TTC549 (cell line): ENCODE data around the gene ZNF500.
"Not testable (repeated sequence)": the region's sequence is repeated elsewhere in the genome, so short reads cannot be mapped to it uniquely, and the experiment has no call there.

Source experiments
- FAIRE-seq: peaks from 2 replicates; lab custom pipeline; 2012; peaks lifted over from hg19 to GRCh38; lab: Jason Lieb, UNC

The ZNF500 gene

DNA sequence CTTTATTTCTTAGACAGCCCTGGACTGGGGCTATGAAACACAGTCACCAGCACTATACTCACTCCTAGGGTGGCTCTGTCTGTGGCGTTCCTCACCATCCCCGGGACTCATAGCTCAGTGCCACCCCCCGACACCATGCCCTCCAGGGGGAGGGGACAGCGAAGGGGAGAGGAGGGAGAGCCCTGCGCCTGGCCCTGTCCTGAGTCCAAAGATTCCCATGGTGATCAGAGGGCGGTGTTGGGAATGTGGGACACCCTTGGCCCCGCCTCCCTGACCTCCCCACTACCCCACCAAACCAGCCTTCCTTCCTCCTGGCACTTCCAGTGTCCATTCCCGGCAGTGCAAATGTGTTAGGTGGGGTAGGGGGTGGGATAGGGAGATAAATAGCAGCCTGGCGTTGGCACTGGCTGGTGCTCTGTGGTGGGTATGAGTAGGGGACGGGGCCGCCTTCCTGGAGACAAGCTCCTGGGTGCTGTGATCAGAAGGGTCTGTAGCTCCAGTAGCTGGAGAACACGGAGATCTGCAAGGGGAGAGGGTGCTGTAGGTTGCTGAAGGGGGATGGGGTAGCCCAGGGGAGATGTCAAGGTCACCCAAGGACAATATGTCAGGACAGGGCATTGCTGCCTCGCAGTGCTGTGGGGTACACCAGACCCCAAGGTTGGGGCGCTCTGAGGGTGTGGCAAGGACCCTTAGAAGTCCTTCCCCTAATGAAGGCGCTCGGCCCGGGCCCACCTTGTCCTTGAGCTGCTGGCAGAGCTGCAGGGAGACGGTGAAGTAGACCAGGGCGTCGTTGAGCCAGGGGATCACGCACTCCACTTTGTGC lies 30.2 kb upstream of the ZNF500 start:
- no peak for FAIRE-seq

- no peak for FAIRE-seq
Measured at GRCh38 chr16:4795828-4796572, 29.0 kb upstream of the ZNF500 start.

- FAIRE-seq, result no peak
Measured at GRCh38 chr16:4795181-4795827, 28.3 kb upstream of the ZNF500 start, which contains the start of gene SMIM22. Gene SMIM22 (plus strand): TSS chr16:4795369. CDS start chr16:4795735, 366 bp downstream.

GRCh38 chr16:4792951-4793513 lies 26.1 kb upstream of the ZNF500 start:
- no peak for FAIRE-seq

DNA sequence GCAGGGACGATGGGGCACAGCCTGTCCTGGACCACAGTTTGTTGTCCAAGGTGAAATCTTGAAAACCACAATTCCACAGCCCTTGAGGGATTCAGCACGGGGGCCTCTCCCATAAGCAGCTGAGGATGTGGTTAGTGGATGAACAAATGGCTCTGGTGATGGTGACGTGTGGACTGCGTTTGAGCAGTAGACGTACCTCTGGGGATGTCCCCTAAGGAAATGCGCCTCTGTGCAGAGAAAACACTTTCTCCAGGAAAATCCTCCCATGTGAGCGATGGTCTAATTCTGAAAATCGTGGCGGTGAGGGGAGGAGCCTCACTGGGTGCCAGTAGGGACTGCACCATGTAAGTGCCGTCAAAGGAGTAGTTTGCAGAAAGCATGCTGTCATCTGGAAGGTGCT lies 23.9 kb upstream of the ZNF500 start:
- no peak for FAIRE-seq

DNA sequence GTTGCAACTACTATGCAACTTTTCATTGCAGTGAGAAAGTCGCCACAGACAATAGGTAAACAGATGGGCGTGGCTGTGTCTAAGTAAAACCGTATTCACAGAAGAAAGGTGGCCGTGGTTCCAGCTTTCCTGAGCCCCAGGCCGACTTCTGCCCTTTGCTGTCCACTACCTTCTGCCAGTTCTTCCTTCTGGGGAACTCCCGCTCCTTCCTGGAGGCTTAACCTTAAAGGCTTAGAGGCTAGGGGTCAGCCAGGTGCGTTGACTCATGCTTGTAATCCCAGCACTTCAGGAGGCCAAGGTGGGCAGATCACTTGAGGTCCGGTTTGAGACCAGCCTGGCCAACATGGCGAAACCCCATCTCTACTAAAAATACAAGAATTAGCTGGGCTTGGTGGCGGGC lies 23.3 kb upstream of the ZNF500 start:
- FAIRE-seq, result no peak

- FAIRE-seq, result no peak
Measured at GRCh38 chr16:4788910-4789309, 21.9 kb upstream of the ZNF500 start.

DNA sequence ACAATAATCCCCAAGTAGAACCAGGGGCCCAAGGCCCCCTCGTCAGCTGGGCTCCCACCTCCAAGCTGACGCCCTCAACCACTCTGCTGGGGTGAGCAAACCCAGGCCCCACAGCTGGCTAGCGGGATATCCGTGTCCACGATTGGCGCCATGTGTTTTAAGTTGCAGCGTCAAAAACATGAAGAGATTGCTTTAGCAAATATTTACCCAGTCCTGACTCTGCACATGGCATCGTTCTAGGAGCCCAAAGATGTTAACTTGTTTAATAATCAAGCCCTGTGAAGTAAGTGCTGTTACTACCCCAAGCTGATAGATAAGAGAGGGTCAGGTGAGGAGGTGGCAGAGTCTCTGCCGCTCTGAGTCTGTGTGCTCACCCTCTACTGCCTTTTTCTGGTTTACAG lies 21.5 kb upstream of the ZNF500 start:
- no peak for FAIRE-seq

DNA sequence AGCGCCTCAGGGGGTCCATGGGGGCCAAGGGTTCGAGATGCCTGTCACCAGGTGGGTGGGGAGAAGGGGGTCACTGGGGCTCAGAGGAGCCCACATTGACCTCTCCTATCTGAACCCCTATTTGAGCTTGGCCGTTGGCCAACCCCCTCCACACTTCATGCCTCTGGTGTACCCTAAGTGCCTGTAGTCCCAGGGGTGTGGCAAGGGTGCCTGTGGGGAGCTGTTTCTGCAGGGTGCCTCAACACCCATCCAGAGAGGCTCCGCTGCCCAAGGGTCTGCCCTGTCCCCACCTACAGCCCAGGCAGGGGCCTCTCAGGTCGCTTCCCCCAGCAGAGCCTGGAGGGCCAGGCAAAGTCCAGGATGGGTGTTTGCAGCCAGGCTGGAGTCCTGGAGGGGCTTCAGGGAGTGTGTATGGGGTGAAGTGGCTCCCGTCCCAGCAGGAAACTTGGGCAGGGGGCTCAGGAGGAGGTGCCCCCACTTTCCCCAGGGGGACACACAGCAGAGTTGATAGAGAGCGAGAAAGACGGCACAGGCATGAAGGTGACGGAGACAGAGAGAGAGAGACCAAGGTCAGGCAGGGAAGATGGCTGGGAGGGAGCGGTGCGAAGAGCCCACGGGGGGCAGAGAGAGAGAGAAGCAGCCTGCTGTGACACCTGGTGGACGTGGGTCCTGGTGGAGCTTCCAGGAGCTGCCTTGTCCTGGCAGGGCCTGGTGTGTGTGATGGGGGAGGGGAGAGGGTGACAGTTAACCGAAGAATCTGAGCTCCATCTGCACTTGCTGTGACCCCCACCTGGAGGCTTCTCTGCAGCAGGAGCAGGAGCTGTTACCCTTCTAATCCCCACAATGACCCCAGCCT lies 20.9 kb upstream of the ZNF500 start, which contains the start of gene SEPTIN12:
Gene SEPTIN12, minus strand, starts transcription at position 719 of the 856 bp plus-strand sequence. Its CDS starts 700 bp downstream, at position 19.
- no peak for FAIRE-seq

- no peak for FAIRE-seq
Measured at GRCh38 chr16:4787068-4787467, 20.1 kb upstream of the ZNF500 start.

GRCh38 chr16:4785758-4786433 lies 18.9 kb upstream of the ZNF500 start:
- FAIRE-seq, result no peak

DNA sequence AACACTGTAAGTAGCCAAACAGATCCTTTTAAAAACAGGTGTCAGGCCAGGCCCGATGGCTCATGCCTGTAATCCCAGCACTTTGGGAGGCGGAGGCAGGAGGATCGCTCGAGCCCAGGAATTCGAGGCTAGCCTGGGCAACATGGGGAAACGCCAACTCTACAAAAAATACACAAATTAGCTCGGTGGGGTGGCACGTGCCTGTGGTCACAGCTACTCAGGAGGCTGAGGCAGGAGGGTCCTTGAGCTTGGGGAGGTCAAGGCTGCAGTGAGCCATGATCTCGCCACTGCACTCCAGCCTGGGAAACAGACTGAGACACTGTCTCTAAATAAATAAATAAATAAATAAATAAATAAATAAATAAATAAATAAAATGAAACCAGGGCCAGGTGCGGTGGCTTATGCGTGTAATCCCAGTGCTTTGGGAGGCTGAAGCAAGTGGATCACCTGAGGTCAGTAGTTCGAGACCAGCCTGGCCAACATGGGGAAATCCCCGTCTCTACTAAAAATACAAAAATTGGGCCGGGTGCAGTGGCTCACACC lies 17.6 kb upstream of the ZNF500 start:
- FAIRE-seq, result not testable (repeated sequence)

- no peak for FAIRE-seq
Measured at GRCh38 chr16:4783951-4784336, 17.0 kb upstream of the ZNF500 start.

DNA sequence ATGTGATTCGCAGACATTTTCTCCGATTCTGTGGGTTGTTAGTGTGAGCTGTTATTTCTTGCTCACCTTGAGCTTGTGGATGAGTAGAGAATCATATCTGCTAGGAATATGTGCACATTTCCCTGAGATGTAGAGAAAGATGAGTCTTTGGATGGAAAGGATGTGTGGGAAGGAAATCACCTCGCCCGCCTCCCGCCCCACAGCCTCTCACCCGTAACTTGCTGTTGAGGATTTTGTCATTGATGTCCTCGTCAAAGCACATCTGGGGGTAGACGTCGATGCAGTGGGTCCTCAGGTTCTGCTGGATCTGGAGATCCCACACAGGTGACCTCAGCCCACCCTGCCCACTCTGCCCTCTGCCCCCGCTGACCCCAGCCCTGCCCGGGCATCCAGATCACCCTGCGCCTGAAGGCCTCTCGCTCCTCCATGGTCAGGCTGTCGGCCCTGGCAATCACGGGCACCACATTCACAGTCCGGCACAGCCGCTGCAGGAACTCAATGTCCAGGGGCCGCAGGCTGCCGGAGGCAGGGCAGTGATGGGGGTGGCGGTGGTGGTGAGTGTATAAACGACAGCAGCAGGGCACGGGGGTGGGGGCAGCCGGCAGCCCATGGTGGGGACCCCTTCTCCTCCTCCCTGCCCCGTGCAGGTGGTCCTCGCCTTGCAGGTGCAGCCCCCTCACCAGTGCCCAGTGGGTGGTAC lies 16.4 kb upstream of the ZNF500 start:
- no peak for FAIRE-seq

GRCh38 chr16:4780235-4780634 lies 13.3 kb upstream of the ZNF500 start:
- no peak for FAIRE-seq

- no peak for FAIRE-seq
Measured at GRCh38 chr16:4778050-4778392, 11.1 kb upstream of the ZNF500 start.

DNA sequence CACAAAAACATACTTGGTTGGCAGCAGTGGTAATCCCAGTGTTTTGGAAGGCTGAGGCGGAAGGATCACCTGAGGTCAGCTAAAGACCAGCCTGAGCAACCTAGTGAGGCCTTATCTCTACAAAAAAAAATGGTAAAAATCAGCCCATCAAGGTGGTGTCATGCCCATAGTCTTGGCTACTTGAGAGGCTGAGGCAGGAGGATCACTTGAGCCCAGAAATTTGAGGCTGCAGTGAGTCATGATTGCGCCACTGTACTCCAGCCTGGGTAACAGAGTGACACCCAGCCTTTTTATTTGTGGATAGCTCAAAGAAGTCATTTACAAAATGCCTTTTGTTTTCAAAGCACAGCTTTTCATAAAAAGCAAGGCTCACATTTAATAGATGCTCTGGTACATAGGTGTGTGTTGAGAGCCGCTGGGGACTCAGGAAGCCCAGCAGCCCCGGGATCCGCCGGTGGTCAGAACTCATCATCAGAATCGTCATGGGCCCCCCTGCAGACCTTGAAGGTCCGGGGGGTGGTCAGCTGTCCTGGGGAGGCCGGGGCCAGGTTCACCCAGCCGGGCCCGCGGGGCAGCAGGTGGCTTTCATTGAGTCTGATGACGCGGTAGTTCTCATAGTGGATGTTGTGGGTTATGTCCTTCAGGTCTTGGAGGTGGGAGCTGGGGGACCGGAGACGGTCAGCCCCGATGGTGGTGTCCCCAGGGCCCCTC lies 10.5 kb upstream of the ZNF500 start:
- no peak for FAIRE-seq

- FAIRE-seq, result no peak
Measured at GRCh38 chr16:4776141-4776705, 9.3 kb upstream of the ZNF500 start.

DNA sequence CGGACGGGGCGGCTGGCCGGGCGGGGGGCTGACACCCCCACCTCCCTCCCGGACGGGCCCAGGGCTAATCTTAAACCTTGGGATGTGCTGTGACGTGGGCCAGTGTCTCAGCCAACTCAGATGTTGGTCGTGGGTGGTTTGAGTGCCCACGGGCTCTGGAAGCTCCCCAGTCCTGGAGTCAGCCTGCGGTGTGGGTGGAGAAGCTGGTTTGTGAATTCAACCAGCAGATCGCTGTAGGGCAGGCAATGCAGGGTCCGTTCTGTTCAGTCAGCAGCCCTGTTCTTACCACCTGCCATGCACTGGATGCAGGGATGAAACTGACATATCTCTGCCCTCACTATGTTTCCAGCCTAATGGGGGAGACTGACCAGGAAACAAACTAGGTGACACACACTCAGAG lies 8.0 kb upstream of the ZNF500 start:
- FAIRE-seq, result no peak
